ENCODE results near the gene IGSF10.

The IGSF10 gene

GRCh38 chr3:151423091-151423490 is 37.8 kb downstream of the IGSF10 start:
- no peak for DNase-seq (ENCODE audit: low read depth in 4 of 4, low spot score in 1 of 4)

- DNase-seq (ENCODE audit: low read depth in 4 of 4, low spot score in 1 of 4): no peak
Measured at GRCh38 chr3:151421938-151422337, 38.9 kb downstream of the IGSF10 start.

- DNase-seq (ENCODE audit: low read depth in 4 of 4, low spot score in 1 of 4): no peak
Measured at GRCh38 chr3:151419806-151420205, 41.1 kb downstream of the IGSF10 start.

- no peak for DNase-seq (ENCODE audit: low read depth in 4 of 4, low spot score in 1 of 4)
Measured at GRCh38 chr3:151415289-151415688, 45.6 kb downstream of the IGSF10 start.

GRCh38 chr3:151412989-151413388 is 47.9 kb downstream of the IGSF10 start:
- DNase-seq (ENCODE audit: low read depth in 4 of 4, low spot score in 1 of 4): no peak
